HG02870 (cell line): Measurements from ENCODE around the gene COL15A1.

Source experiments
- ATAC-seq: cut with Tn5 transposase; IDR thresholded peaks from one replicate; pipeline ENCODE4 v1.9.1; 2021; ENCODE audit warnings: mild to moderate bottlenecking, moderate library complexity; ENCODE audit not compliant: unreplicated experiment

Gene COL15A1

GRCh38 chr9:99030610-99031109 lies 87.0 kb downstream of the COL15A1 start:
- ATAC-seq: no peak

GRCh38 chr9:99031319-99031718 lies 87.6 kb downstream of the COL15A1 start:
- no peak for ATAC-seq

GRCh38 chr9:99031994-99032393 lies 88.3 kb downstream of the COL15A1 start:
- no peak for ATAC-seq

GRCh38 chr9:99034149-99034548 lies 90.4 kb downstream of the COL15A1 start:
- ATAC-seq: no peak

- no peak for ATAC-seq
Measured at GRCh38 chr9:99035313-99035712, 91.6 kb downstream of the COL15A1 start.

- ATAC-seq: no peak
Measured at GRCh38 chr9:99037769-99038483, 94.2 kb downstream of the COL15A1 start.

GRCh38 chr9:99038484-99038820 lies 94.7 kb downstream of the COL15A1 start:
- no peak for ATAC-seq

- no peak for ATAC-seq
Measured at GRCh38 chr9:99039505-99040182, 95.9 kb downstream of the COL15A1 start.

- ATAC-seq: no peak
Measured at GRCh38 chr9:99040251-99040900, 96.7 kb downstream of the COL15A1 start.

- no peak for ATAC-seq
Measured at GRCh38 chr9:99040911-99041582, 97.3 kb downstream of the COL15A1 start.

GRCh38 chr9:99041618-99042017 lies 97.9 kb downstream of the COL15A1 start:
- ATAC-seq: no peak

- no peak for ATAC-seq
Measured at GRCh38 chr9:99042620-99043019, 98.9 kb downstream of the COL15A1 start.

GRCh38 chr9:99044827-99045226 lies 101.1 kb downstream of the COL15A1 start:
- ATAC-seq: no peak

- ATAC-seq: no peak
Measured at GRCh38 chr9:99046068-99046467, 102.4 kb downstream of the COL15A1 start.

- no peak for ATAC-seq
Measured at GRCh38 chr9:99046542-99047071, 102.9 kb downstream of the COL15A1 start.

GRCh38 chr9:99049228-99049627 lies 105.5 kb downstream of the COL15A1 start:
- no peak for ATAC-seq

GRCh38 chr9:99049641-99050040 lies 105.9 kb downstream of the COL15A1 start:
- ATAC-seq: no peak

- ATAC-seq: no peak
Measured at GRCh38 chr9:99050292-99050911, 106.7 kb downstream of the COL15A1 start.

- ATAC-seq: no peak
Measured at GRCh38 chr9:99050924-99051323, 107.2 kb downstream of the COL15A1 start.

GRCh38 chr9:99051406-99051805 lies 107.7 kb downstream of the COL15A1 start:
- no peak for ATAC-seq

GRCh38 chr9:99051851-99052250 lies 108.1 kb downstream of the COL15A1 start:
- ATAC-seq: no peak
